H1 (cell line): ENCODE data around the gene APOC1. TPM values are rescaled to one million over a fixed set of nuclear protein-coding genes. Genes with fewer than 3 reads are reported as not detected.
A peak's percentile ranks its signal among the peaks of the same experiment; 100 is the strongest.

Experiments used
- CTCF ChIA-PET: fragments of 300-600 bp; sonication (Branson Sonifier 250); formaldehyde crosslinking; loops from one replicate; lab custom pipeline; 2021; ENCODE audit not compliant: partially characterized antibody; lab: Charles Lee
- POLR2A ChIA-PET: fragments of 300-600 bp; sonication (Branson Sonifier 250); formaldehyde crosslinking; loops from one replicate; lab custom pipeline; 2021; ENCODE audit warnings: inconsistent platforms; ENCODE audit not compliant: partially characterized antibody; lab: Charles Lee
- DNase-seq, 2 experiments: peaks; one replicate each; pipeline versions ENCODE4 v3.0.0 to v3.0.0-alpha.2; 2010 to 2022; ENCODE audit warnings: low spot score in 2 of 2, low read depth in 1 of 2, mixed read lengths in 1 of 2
- FAIRE-seq: peaks from 2 replicates; lab custom pipeline; 2011; peaks lifted over from hg19 to GRCh38; lab: Jason Lieb, UNC
- H2AFZ ChIP-seq: 2 replicates; pipeline ENCODE4 v1.8.1; 2012; ENCODE audit warnings: low read length, inconsistent platforms
- H2AK5ac ChIP-seq: 2 replicates; pipeline ENCODE4 v1.6.1; 2013; ENCODE audit warnings: low read depth, low read length
- H2BK120ac ChIP-seq: replicated peaks from 2 replicates; pipeline ENCODE3; 2013; ENCODE audit warnings: low read depth, low read length, inconsistent platforms
- H2BK12ac ChIP-seq: 2 replicates; pipeline ENCODE4 v1.6.1; 2013; ENCODE audit warnings: low read depth, low read length
- H2BK15ac ChIP-seq: 2 replicates; pipeline ENCODE4 v1.6.1; 2013; ENCODE audit warnings: low read length
- H2BK20ac ChIP-seq: 2 replicates; pipeline ENCODE4 v1.6.1; 2013; ENCODE audit warnings: low read length
- H2BK5ac ChIP-seq: 2 replicates; pipeline ENCODE4 v1.6.1; 2013; ENCODE audit warnings: low read depth, low read length
- H3K14ac ChIP-seq: 2 replicates; pipeline ENCODE4 v1.6.1; 2013; ENCODE audit warnings: inconsistent platforms; ENCODE audit not compliant: insufficient read length
- H3K18ac ChIP-seq: 2 replicates; pipeline ENCODE4 v1.6.1; 2013; ENCODE audit warnings: low read length; ENCODE audit errors: extremely low read depth
- H3K23ac ChIP-seq: 2 replicates; pipeline ENCODE4 v1.6.1; 2013; ENCODE audit warnings: inconsistent platforms; ENCODE audit not compliant: insufficient read length
- H3K23me2 ChIP-seq: 2 replicates; pipeline ENCODE4 v1.6.1; 2013; ENCODE audit warnings: low read depth, low read length
- H3K27ac ChIP-seq: 2 replicates; pipeline ENCODE4 v1.6.1; 2011; ENCODE audit warnings: low read depth, low read length, inconsistent platforms
- H3K27me3 ChIP-seq, 4 experiments: replicated peaks in 1 of 4; 1 replicate in 1 of 4; 2 replicates in 3 of 4; pipeline versions ENCODE4 v1.6.1 to v1.8.1; 2011 to 2013; ENCODE audit warnings: low read length in 3 of 4, mild to moderate bottlenecking in 3 of 4, inconsistent platforms in 2 of 4, mixed read lengths in 2 of 4, moderate library complexity in 1 of 4; ENCODE audit not compliant: control insufficient read depth in 3 of 4, insufficient read depth in 3 of 4; ENCODE audit errors: extremely low read depth in 1 of 4
- H3K36me3 ChIP-seq, 4 experiments: 2 replicates each; pipeline versions ENCODE4 v1.6.1 to v1.8.1; 2011 to 2013; ENCODE audit warnings: mild to moderate bottlenecking in 4 of 4, low read length in 3 of 4, moderate library complexity in 2 of 4, control low read depth in 1 of 4, inconsistent platforms in 1 of 4; ENCODE audit not compliant: insufficient read depth in 4 of 4, control insufficient read depth in 2 of 4
- H3K4ac ChIP-seq: replicated peaks from 2 replicates; pipeline ENCODE3; 2013; ENCODE audit warnings: low read length, low read depth, mixed read lengths, inconsistent platforms; ENCODE audit not compliant: insufficient read length
- H3K4me1 ChIP-seq, 4 experiments: replicated peaks in 1 of 4; 1 replicate in 1 of 4; 2 replicates in 3 of 4; pipeline versions ENCODE4 v1.6.1 to v1.8.1; 2011 to 2013; ENCODE audit warnings: low read length in 3 of 4, inconsistent platforms in 2 of 4, mixed read lengths in 1 of 4; ENCODE audit not compliant: insufficient read depth in 4 of 4, control insufficient read depth in 3 of 4
- H3K4me2 ChIP-seq, 2 experiments: 2 replicates each; pipeline versions ENCODE4 v1.6.1 to v1.8.1; 2011 to 2013; ENCODE audit warnings: low read depth in 2 of 2, low read length in 2 of 2, control low read depth in 1 of 2, inconsistent platforms in 1 of 2, mild to moderate bottlenecking in 1 of 2; ENCODE audit not compliant: insufficient read depth in 1 of 2
- H3K4me3 ChIP-seq, 4 experiments: fragments of 200-600, 300-600 bp in 1 of 4; sonication (generic), shearing (Covaris generic), sonication (Bioruptor Twin) in 1 of 4; 2 replicates each; pipeline versions ENCODE4 v1.5.1 to v1.8.1; 2011 to 2016; ENCODE audit warnings: low read length in 4 of 4, low read depth in 3 of 4, control low read depth in 2 of 4, inconsistent platforms in 2 of 4, mild to moderate bottlenecking in 2 of 4, mixed read lengths in 1 of 4, moderate library complexity in 1 of 4; ENCODE audit not compliant: insufficient read depth in 2 of 4; ENCODE audit errors: extremely low read depth in 1 of 4
- H3K56ac ChIP-seq: replicated peaks from 2 replicates; pipeline ENCODE3; 2013; ENCODE audit warnings: low read depth, mild to moderate bottlenecking, mixed read lengths, low read length, inconsistent platforms; ENCODE audit not compliant: insufficient read length
- H3K79me1 ChIP-seq: 2 replicates; pipeline ENCODE4 v1.6.1; 2013; ENCODE audit warnings: low read depth, low read length, control low read depth
- H3K79me2 ChIP-seq, 2 experiments: 2 replicates each; pipeline versions ENCODE4 v1.6.1 to v1.8.1; 2012 to 2013; ENCODE audit warnings: low read length in 2 of 2, mild to moderate bottlenecking in 2 of 2, inconsistent platforms in 1 of 2; ENCODE audit not compliant: insufficient read depth in 2 of 2, control insufficient read depth in 1 of 2
- H3K9ac ChIP-seq, 4 experiments: replicated peaks in 1 of 4; 1 replicate in 1 of 4; 2 replicates in 3 of 4; pipeline versions ENCODE4 v1.6.1 to v1.8.1; 2011 to 2013; ENCODE audit warnings: low read depth in 3 of 4, low read length in 3 of 4, control low read depth in 2 of 4, mild to moderate bottlenecking in 2 of 4, moderate library complexity in 2 of 4, inconsistent platforms in 1 of 4; ENCODE audit errors: extremely low read depth in 1 of 4
- H3K9me3 ChIP-seq, 2 experiments: 2 replicates each; pipeline versions ENCODE4 v1.6.1 to v1.8.1; 2012 to 2013; ENCODE audit warnings: mild to moderate bottlenecking in 2 of 2, moderate library complexity in 2 of 2, control low read depth in 1 of 2, inconsistent platforms in 1 of 2, low read depth in 1 of 2, low read length in 1 of 2, mixed read lengths in 1 of 2; ENCODE audit not compliant: insufficient read depth in 2 of 2
- H4K20me1 ChIP-seq, 2 experiments: replicated peaks in 1 of 2; 2 replicates each; pipeline versions ENCODE3 to v1.8.1; 2011 to 2013; ENCODE audit warnings: inconsistent platforms in 2 of 2, low read length in 2 of 2, mild to moderate bottlenecking in 1 of 2; ENCODE audit not compliant: insufficient read depth in 2 of 2, control insufficient read depth in 1 of 2
- H4K5ac ChIP-seq: 2 replicates; pipeline ENCODE4 v1.6.1; 2013; ENCODE audit warnings: low read length, low read depth, mixed read lengths, inconsistent platforms; ENCODE audit not compliant: insufficient read length
- H4K8ac ChIP-seq: 2 replicates; pipeline ENCODE4 v1.8.0; 2013; ENCODE audit warnings: mild to moderate bottlenecking, moderate library complexity, low read length, inconsistent platforms; ENCODE audit not compliant: insufficient read depth; ENCODE audit errors: extremely low read depth
- H4K91ac ChIP-seq: replicated peaks from 2 replicates; pipeline ENCODE3; 2013; ENCODE audit warnings: low read length, mixed read lengths, inconsistent platforms; ENCODE audit not compliant: insufficient read length
- BACH1 ChIP-seq: IDR thresholded peaks from 2 replicates; pipeline ENCODE4 v1.6.1; 2012; ENCODE audit warnings: low read length, improper control_type of control experiment
- BCL11A ChIP-seq, 2 experiments: IDR thresholded peaks; one replicate each; pipeline ENCODE4 v1.6.1; 2011; ENCODE audit warnings: low read depth in 2 of 2, low read length in 2 of 2, mild to moderate bottlenecking in 2 of 2
- CBX8 ChIP-seq: fragments of 300-800, 300-1000 bp; sonication (generic); IDR thresholded peaks from 2 replicates; pipeline ENCODE4 v1.7.1; 2016; ENCODE audit warnings: low read depth, low read length, borderline replicate concordance
- CEBPB ChIP-seq: IDR thresholded peaks from 2 replicates; pipeline ENCODE4 v1.6.1; 2012; ENCODE audit warnings: low read depth, low read length
- EP300 ChIP-seq, 2 experiments: IDR thresholded peaks; 1 replicate in 1 of 2; 2 replicates in 1 of 2; pipeline ENCODE4 v1.6.1; 2011 to 2012; ENCODE audit warnings: low read depth in 2 of 2, low read length in 2 of 2, mild to moderate bottlenecking in 2 of 2, borderline replicate concordance in 1 of 2, inconsistent platforms in 1 of 2, moderate library complexity in 1 of 2
- FOSL1 ChIP-seq: IDR thresholded peaks from 2 replicates; pipeline ENCODE4 v1.6.1; 2011; ENCODE audit warnings: mild to moderate bottlenecking, low read depth, low read length, moderate library complexity; ENCODE audit not compliant: insufficient read depth
- JUN ChIP-seq: IDR thresholded peaks from 2 replicates; pipeline ENCODE4 v1.6.1; 2011; ENCODE audit warnings: low read depth, mild to moderate bottlenecking, improper control_type of control experiment, low read length
- PHF8 ChIP-seq: fragments of 200-600 bp; sonication (generic); conservative IDR thresholded peaks from 2 replicates; pipeline ENCODE4 v1.7.1; 2012; ENCODE audit warnings: low read depth, mild to moderate bottlenecking, inconsistent platforms, low read length, moderate library complexity
- SIX5 ChIP-seq: IDR thresholded peaks from 2 replicates; pipeline ENCODE4 v1.6.1; 2011; ENCODE audit warnings: mild to moderate bottlenecking, low read depth, low read length
- SRF ChIP-seq: IDR thresholded peaks from 2 replicates; pipeline ENCODE4 v1.6.1; 2011; ENCODE audit warnings: mild to moderate bottlenecking, low read depth, low read length, moderate library complexity
- TAF7 ChIP-seq: optimal IDR thresholded peaks from 2 replicates; pipeline ENCODE3; 2011; ENCODE audit warnings: low read depth, mild to moderate bottlenecking, inconsistent platforms, low read length, moderate library complexity, borderline replicate concordance
- TBP ChIP-seq: IDR thresholded peaks from 2 replicates; pipeline ENCODE4 v1.6.1; 2011; ENCODE audit warnings: low read depth, low read length, improper control_type of control experiment
- TEAD4 ChIP-seq: IDR thresholded peaks from 2 replicates; pipeline ENCODE4 v1.6.1; 2012; ENCODE audit warnings: low read depth, low read length, inconsistent platforms, mixed read lengths
- WGBS, 2 experiments: shearing (Covaris generic) in 1 of 2; methylation state at CpG; one replicate each; pipeline versions ENCODE4 v1.1.6 to v1.1.7; 2013 to 2015; ENCODE audit warnings: low lambda C conversion rate in 2 of 2, mixed read lengths in 2 of 2, inconsistent platforms in 1 of 2, low coverage in 1 of 2, missing lambda C conversion rate in 1 of 2; ENCODE audit not compliant: insufficient replicate concordance in 2 of 2, insufficient coverage in 1 of 2, insufficient read length in 1 of 2; ENCODE audit errors: extremely low coverage in 1 of 2, missing lambda C conversion rate in 1 of 2; 5-methylcytosine and 5-hydroxymethylcytosine counted together
- polyA plus RNA-seq, 7 experiments: library from polyadenylated mRNA; depleted of rRNA in 3 of 7; stranded (reverse) in 5 of 7; unstranded in 2 of 7; fragments of >200 nt in 5 of 7; fragments of 200-250 nt in 2 of 7; gene quantifications; 1 replicate in 5 of 7; 2 replicates in 1 of 7; 4 replicates in 1 of 7; pipeline versions ENCODE4 v1.2.1 to v1.2.3, GENCODE V29; 2011 to 2013; ENCODE audit warnings: missing spikeins in 2 of 7, mixed read lengths in 2 of 7
- total RNA-seq: library from RNA; stranded (reverse); fragmentation: NEBNext Ultra II Directional; extraction: Animal tissue kit (Norgen Biotek cat#: 25700); gene quantifications from 2 replicates; pipeline ENCODE4 v1.2.1, GENCODE V29; 2021

Gene APOC1
- total and polyA plus RNA-seq, 2 of the 8 experiments (the other 6 are each of a cell fraction or from before 2014, with no cell fraction given) = 55.8 to 78.2 TPM

GRCh38 chr19:44904426-44904994, 9.9 kb upstream of the APOC1 start:
- peaks cover 3 to 34% of the 10 kb centered on the region in 2 experiments for H4K20me1 ChIP-seq
- ChIA-PET CTCF (interaction anchor here (0.6 to 15.2 kb wide), 29 partner anchors 8 to 185 kb away, joined by 3 to 201 read pairs (median 4); partner anchors contain the start of gene CLPTM1), POLR2A (interaction anchor here (0.7 to 12.3 kb wide), 25 partner anchors 10 to 263 kb away, joined by 3 to 247 read pairs (median 6); partner anchors contain the start of genes APOC1, APOC2, CLPTM1 and NECTIN2)
- no peak overlapping the region for H4K8ac ChIP-seq
- 87% methylated on average over 12 of the region's 12 CpGs; no CpG with 5 or more reads in 1 of the 2 experiments for WGBS, 2 experiments
- no peak overlapping the region; a peak in 1 of 7 replicates for H3K9ac ChIP-seq
- H3K79me2 ChIP-seq = peaks cover 0 to 11% of the 10 kb centered on the region in 2 experiments; a peak in 1 of 4 replicates
- H3K4ac ChIP-seq = no peak overlapping the region
- peaks cover 3% of the 10 kb centered on the region; the same call in 1 of the 2 replicates for H3K23me2 ChIP-seq
- H2BK5ac ChIP-seq = peak overlapping the region; percentile 36; the same call in 1 of the 2 replicates
- H2BK20ac ChIP-seq = no peak overlapping the region
- peak overlapping the region in 1 of 2 experiments; percentile 76; a peak in 1 of 4 replicates for H3K4me2 ChIP-seq
- peaks cover 19 to 58% (median 44%) of the 10 kb centered on the region in 4 experiments; a peak in 7 of 8 replicates for H3K36me3 ChIP-seq
- H4K5ac ChIP-seq = no peak overlapping the region
- no peaks in the 10 kb centered on the region; the same call in 1 of the 2 replicates for H3K79me1 ChIP-seq
- no peak overlapping the region for H3K27ac ChIP-seq
- H3K23ac ChIP-seq = no peak overlapping the region
- H2BK120ac ChIP-seq = no peak overlapping the region
- FAIRE-seq (peak; percentile 60), DNase-seq (peak; percentile 54 to 81)
- H2BK15ac ChIP-seq = 0 out of 2 replicates have a peak overlapping the region, but pooled peaks have one; percentile 21
- no peak overlapping the region for H4K91ac ChIP-seq
- H3K14ac ChIP-seq = no peak overlapping the region
- H3K4me1 ChIP-seq = peaks cover 0 to 8% (median 7%) of the 10 kb centered on the region in 4 experiments; a peak in 6 of 7 replicates
- H2AK5ac ChIP-seq = no peak overlapping the region
- no peak overlapping the region for H2BK12ac ChIP-seq
- H3K4me3 ChIP-seq = no peak overlapping the region
- H2AFZ ChIP-seq = no peak overlapping the region
- H3K18ac ChIP-seq = no peak overlapping the region; the same call in 1 of the 2 replicates
- no peaks in the 10 kb centered on the region for H3K9me3 ChIP-seq
- H3K56ac ChIP-seq = no peak overlapping the region
- no peaks in the 10 kb centered on the region for H3K27me3 ChIP-seq
- TF ChIP-seq BCL11A (IDR thresholded peaks at IDR 0.05; ENCODE audit: low read depth in 2 of 2, low read length in 2 of 2) = no peak
- peak; percentile 53 for TF ChIP-seq TAF7
- TF ChIP-seq SRF = no peak
- no peak for TF ChIP-seq CEBPB
- TF ChIP-seq PHF8 = no peak
- TF ChIP-seq FOSL1 = no peak
- TF ChIP-seq CBX8 = no peak
- TF ChIP-seq EP300 (IDR thresholded peaks at IDR 0.05; ENCODE audit: borderline replicate concordance in 1 of 2, low read depth in 2 of 2, low read length in 2 of 2) = no peak
- no peak for TF ChIP-seq JUN
- TF ChIP-seq TEAD4 = no peak
- TF ChIP-seq SIX5 = no peak
- TF ChIP-seq BACH1 = no peak
- no peak for TF ChIP-seq TBP
